ENCODE data around the gene ATG16L1.

DNA sequence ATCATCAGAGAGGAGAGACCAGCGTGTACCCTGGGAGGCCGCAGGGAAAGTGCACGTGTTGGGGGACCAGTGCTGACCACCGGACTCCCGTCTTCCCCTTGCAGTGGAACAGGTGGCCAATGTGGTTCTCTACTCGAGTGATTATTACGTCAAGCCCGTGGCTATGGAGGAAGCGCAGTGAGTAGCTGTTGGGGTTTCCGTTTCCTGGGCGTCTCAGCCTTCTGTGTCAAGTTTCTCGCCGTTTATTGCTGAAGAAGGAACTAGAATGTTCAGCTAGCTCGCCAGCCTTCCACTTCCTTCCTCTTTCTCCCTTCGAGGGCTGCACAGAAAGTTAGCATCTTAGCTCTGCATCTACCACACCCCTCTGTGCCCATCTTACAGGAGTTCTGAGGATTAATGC lies 80.1 kb downstream of the ATG16L1 start:
- TF ChIP-seq, protein P1, sequence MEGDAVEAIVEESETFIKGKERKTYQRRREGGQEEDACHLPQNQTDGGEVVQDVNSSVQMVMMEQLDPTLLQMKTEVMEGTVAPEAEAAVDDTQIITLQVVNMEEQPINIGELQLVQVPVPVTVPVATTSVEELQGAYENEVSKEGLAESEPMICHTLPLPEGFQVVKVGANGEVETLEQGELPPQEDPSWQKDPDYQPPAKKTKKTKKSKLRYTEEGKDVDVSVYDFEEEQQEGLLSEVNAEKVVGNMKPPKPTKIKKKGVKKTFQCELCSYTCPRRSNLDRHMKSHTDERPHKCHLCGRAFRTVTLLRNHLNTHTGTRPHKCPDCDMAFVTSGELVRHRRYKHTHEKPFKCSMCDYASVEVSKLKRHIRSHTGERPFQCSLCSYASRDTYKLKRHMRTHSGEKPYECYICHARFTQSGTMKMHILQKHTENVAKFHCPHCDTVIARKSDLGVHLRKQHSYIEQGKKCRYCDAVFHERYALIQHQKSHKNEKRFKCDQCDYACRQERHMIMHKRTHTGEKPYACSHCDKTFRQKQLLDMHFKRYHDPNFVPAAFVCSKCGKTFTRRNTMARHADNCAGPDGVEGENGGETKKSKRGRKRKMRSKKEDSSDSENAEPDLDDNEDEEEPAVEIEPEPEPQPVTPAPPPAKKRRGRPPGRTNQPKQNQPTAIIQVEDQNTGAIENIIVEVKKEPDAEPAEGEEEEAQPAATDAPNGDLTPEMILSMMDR (IDR thresholded peaks at IDR 0.05): no peak
- no peak for TF ChIP-seq ZFX (IDR thresholded peaks at IDR 0.05; ENCODE audit: borderline replicate concordance)
